SU-DHL-6 (cell line): Measurements from ENCODE around the gene ORAI2.
"Not testable (repeated sequence)": the region's sequence is repeated elsewhere in the genome, so short reads cannot be mapped to it uniquely, and the experiment has no call there.

Experiments used
- EZH2phosphoT487 ChIP-seq: fragments of 200-600 bp; sonication (generic), shearing (Covaris generic); conservative IDR thresholded peaks from 2 replicates; pipeline ENCODE4 v1.6.1; 2018; ENCODE audit warnings: mild to moderate bottlenecking, antibody characterized with exemption, low read length, moderate library complexity, mixed read lengths
- TF ChIP-seq, protein P1 (sequence below): fragments of 200-600 bp; sonication (generic); IDR thresholded peaks from one replicate; pipeline ENCODE4 v1.5.1; 2017; ENCODE audit warnings: antibody characterized with exemption, mild to moderate bottlenecking, low read length, moderate library complexity; ENCODE audit not compliant: insufficient read depth, poor library complexity, severe bottlenecking

DNA sequence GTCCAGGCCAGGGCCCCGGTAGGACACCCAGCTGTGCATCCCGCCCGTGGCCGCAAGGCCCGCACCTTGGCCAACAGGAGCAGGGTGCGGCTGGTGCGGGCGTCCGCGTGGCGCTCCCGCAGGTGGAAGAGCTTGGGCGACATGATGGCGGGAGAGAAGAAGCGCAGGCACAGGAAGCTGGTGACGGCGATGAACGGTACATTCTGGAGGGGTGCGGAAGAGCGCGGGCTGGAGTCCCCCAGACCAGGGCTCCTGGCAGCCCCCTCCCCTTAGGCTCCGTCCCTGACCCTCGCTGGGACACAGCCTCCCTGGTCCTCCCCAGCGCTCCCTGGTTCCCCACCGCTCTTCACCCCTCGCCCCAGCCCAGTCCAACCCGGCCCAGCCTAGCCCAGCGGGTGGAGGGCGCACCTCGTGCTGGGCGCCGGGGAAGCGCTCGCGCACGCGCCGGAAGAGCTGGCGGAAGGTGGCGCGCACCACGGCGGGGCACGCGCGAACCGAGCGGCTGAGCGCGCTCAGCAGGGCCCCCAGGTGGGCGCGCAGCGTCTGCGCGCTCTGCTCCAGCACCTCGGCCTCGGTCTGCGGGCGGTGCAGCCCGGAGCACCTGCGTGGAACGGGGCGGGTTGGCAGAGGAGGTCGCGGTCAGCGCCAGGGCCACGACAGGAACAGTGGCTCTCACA lies 61.2 kb downstream of the ORAI2 start:
- TF ChIP-seq, protein P1, sequence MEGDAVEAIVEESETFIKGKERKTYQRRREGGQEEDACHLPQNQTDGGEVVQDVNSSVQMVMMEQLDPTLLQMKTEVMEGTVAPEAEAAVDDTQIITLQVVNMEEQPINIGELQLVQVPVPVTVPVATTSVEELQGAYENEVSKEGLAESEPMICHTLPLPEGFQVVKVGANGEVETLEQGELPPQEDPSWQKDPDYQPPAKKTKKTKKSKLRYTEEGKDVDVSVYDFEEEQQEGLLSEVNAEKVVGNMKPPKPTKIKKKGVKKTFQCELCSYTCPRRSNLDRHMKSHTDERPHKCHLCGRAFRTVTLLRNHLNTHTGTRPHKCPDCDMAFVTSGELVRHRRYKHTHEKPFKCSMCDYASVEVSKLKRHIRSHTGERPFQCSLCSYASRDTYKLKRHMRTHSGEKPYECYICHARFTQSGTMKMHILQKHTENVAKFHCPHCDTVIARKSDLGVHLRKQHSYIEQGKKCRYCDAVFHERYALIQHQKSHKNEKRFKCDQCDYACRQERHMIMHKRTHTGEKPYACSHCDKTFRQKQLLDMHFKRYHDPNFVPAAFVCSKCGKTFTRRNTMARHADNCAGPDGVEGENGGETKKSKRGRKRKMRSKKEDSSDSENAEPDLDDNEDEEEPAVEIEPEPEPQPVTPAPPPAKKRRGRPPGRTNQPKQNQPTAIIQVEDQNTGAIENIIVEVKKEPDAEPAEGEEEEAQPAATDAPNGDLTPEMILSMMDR: not testable (repeated sequence)
- TF ChIP-seq EZH2phosphoT487: not testable (repeated sequence)
